ENCODE measurements around the gene BTBD7. TPM values are rescaled to one million over a fixed set of nuclear protein-coding genes. Genes with fewer than 3 reads are reported as not detected.

Gene BTBD7
- total and polyA plus RNA-seq, 11 donors: 7.2 to 34.0 (median 20.2) TPM

GRCh38 chr14:93232159-93232558 is 100.7 kb downstream of the BTBD7 start:
- Histone ChIP-seq H3K4me3 (peak overlapping the region in 8 of 12 donors; percentile 30 to 63 (median 56)), H3K27me3 (peaks cover 0 to 9% (median 0%) of the 10 kb centered on the region in 9 donors), H3K9me3 (no peaks in the 10 kb centered on the region), H3K27ac (no peak overlapping the region), H3K4me1 (peaks cover 0 to 6% (median 0%) of the 10 kb centered on the region in 12 donors), H3K36me3 (peaks cover 0 to 23% (median 19%) of the 10 kb centered on the region in 9 donors)
- ATAC-seq (no peak), DNase-seq (no peak)
- TF ChIP-seq POLR2A (IDR thresholded peaks at IDR 0.05): no peak
- TF ChIP-seq, protein P1, sequence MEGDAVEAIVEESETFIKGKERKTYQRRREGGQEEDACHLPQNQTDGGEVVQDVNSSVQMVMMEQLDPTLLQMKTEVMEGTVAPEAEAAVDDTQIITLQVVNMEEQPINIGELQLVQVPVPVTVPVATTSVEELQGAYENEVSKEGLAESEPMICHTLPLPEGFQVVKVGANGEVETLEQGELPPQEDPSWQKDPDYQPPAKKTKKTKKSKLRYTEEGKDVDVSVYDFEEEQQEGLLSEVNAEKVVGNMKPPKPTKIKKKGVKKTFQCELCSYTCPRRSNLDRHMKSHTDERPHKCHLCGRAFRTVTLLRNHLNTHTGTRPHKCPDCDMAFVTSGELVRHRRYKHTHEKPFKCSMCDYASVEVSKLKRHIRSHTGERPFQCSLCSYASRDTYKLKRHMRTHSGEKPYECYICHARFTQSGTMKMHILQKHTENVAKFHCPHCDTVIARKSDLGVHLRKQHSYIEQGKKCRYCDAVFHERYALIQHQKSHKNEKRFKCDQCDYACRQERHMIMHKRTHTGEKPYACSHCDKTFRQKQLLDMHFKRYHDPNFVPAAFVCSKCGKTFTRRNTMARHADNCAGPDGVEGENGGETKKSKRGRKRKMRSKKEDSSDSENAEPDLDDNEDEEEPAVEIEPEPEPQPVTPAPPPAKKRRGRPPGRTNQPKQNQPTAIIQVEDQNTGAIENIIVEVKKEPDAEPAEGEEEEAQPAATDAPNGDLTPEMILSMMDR (IDR thresholded peaks at IDR 0.05): no peak
- WGBS, 4 donors: 61 to 85% (median 65%) methylated on average over 13 to 17 of the region's 17 CpGs
- intact Hi-C loops (cut with DNase I): loop anchor here in 4 of 10 donors (10.0 kb wide), 2 partner anchors 383 to 393 kb away; no protein-coding TSS in a partner anchor

GRCh38 chr14:93231129-93231979 is 101.5 kb downstream of the BTBD7 start:
- peaks cover 0 to 30% (median 27%) of the 10 kb centered on the region in 9 donors for H3K36me3 ChIP-seq
- ATAC-seq (peak in 3 of 4 donors; percentile 69 to 76 (median 73)), DNase-seq (peak in 4 of 5 donors; percentile 22 to 50 (median 38))
- H3K9me3 ChIP-seq: no peaks in the 10 kb centered on the region
- H3K27ac ChIP-seq: no peak overlapping the region
- H3K4me1 ChIP-seq: peaks cover 0 to 6% (median 0%) of the 10 kb centered on the region in 12 donors
- TF ChIP-seq POLR2A (IDR thresholded peaks at IDR 0.05): no peak
- TF ChIP-seq, protein P1 (IDR thresholded peaks at IDR 0.05): no peak
- peaks cover 0 to 9% (median 0%) of the 10 kb centered on the region in 9 donors for H3K27me3 ChIP-seq
- peak overlapping the region; percentile 17 to 63 (median 50) for H3K4me3 ChIP-seq
- intact Hi-C loops (cut with DNase I): loop anchor here in 4 of 10 donors (10.0 kb wide), 2 partner anchors 383 to 393 kb away; no protein-coding TSS in a partner anchor
- WGBS, 4 donors: 25 to 45% (median 36%) methylated on average over 36 to 39 of the region's 39 CpGs

DNA sequence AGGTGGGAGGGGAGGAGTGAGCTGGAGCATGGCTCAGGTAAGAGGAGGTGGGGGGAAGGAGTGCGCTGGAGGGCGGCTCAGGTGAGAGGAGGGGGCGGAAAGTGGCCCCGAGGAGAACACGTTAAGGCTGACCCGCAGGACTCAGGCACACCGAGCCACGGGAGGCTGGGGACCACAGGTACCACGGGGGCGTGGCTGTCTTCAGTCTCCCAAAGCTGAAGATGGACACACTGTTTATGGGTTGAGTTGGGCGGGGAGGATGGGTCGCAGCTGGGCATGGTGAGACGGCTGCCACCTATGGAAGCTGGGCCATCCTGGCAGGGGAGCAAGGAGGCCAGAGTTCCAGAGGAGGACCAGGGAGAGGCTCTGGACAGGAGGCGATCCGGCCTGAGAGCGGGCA is 102.3 kb downstream of the BTBD7 start:
- no peak for TF ChIP-seq POLR2A (IDR thresholded peaks at IDR 0.05)
- TF ChIP-seq, protein P1 (IDR thresholded peaks at IDR 0.05): no peak
- peaks cover 0 to 38% (median 35%) of the 10 kb centered on the region in 9 donors for H3K36me3 ChIP-seq
- intact Hi-C loops (cut with DNase I): loop anchor here in 4 of 10 donors (10.0 kb wide), 2 partner anchors 384 to 394 kb away; no protein-coding TSS in a partner anchor
- no peaks in the 10 kb centered on the region for H3K9me3 ChIP-seq
- H3K27ac ChIP-seq: no peak overlapping the region
- DNase-seq (no peak), ATAC-seq (peak in 1 of 4 donors; percentile 6)
- H3K4me1 ChIP-seq: peaks cover 0 to 6% (median 0%) of the 10 kb centered on the region in 12 donors
- H3K27me3 ChIP-seq: peaks cover 0 to 9% (median 0%) of the 10 kb centered on the region in 9 donors
- 91 to 96% (median 94%) methylated on average over 16 of the region's 16 CpGs for WGBS, 4 donors
- H3K4me3 ChIP-seq: peak overlapping the region in 1 of 12 donors; percentile 63

DNA sequence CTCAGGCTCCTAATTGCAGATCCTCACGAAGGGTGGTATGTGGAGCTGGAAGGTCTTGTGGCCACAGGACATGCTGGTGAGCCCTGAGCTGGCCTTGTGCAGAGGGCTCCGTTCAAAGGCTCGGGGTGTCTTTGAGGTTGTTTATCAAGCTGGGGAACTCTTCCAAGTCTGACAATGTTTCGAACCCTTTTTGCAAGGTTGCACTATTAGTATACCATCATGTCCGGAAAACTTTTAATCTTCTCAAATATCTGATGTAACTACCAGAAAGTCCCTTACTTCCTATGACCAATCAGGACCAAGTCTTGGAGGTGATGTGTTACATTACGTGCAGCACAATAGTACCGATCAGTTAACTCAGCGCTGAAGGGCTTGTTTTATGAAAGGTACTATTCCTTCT is 104.3 kb downstream of the BTBD7 start:
- H3K9me3 ChIP-seq: no peaks in the 10 kb centered on the region
- H3K27ac ChIP-seq: no peak overlapping the region
- intact Hi-C loops (cut with DNase I): loop anchor here in 1 of 10 donors (10.0 kb wide), 1 partner anchor 386 kb away; no protein-coding TSS in a partner anchor
- peaks cover 0 to 57% (median 55%) of the 10 kb centered on the region in 9 donors for H3K36me3 ChIP-seq
- no peak overlapping the region for H3K4me3 ChIP-seq
- WGBS, 4 donors: 92 to 98% (median 94%) methylated on average over 8 of the region's 8 CpGs
- H3K4me1 ChIP-seq: peaks cover 0 to 6% (median 0%) of the 10 kb centered on the region in 12 donors
- H3K27me3 ChIP-seq: peaks cover 0 to 9% (median 0%) of the 10 kb centered on the region in 9 donors
- DNase-seq (no peak), ATAC-seq (no peak)
- TF ChIP-seq, protein P1 (IDR thresholded peaks at IDR 0.05): no peak
- TF ChIP-seq POLR2A (IDR thresholded peaks at IDR 0.05): no peak
